GM23338 (cell line): ENCODE results near the gene MUTYH. TPM values are rescaled to one million over a fixed set of nuclear protein-coding genes. Genes with fewer than 3 reads are reported as not detected.

Experiments
- ATAC-seq: fragments of 200-7000 bp; cut with Tn5 transposase; 3 replicates; pipeline ENCODE4 v1.9.1; 2020
- DNase-seq: peaks from one replicate; pipeline ENCODE4 v3.0.0-alpha.2; 2015; ENCODE audit warnings: low spot score
- H2AFZ ChIP-seq: fragments of 200-600 bp; sonication (generic); 2 replicates; pipeline ENCODE4 v1.8.0; 2016; ENCODE audit warnings: antibody characterized with exemption, mild to moderate bottlenecking, moderate library complexity
- H3F3A ChIP-seq: fragments of 200-600 bp; sonication (generic); replicated peaks from 2 replicates; pipeline ENCODE4 v1.8.0; 2017; ENCODE audit warnings: antibody characterized with exemption, mixed run types, low read depth
- H3K27ac ChIP-seq: fragments of 200-600 bp; sonication (generic); 2 replicates; pipeline ENCODE4 v1.6.1; 2016; ENCODE audit warnings: low read depth
- H3K27me3 ChIP-seq: fragments of 200-600 bp; sonication (generic); 2 replicates; pipeline ENCODE4 v1.8.0; 2016; ENCODE audit warnings: mild to moderate bottlenecking, mixed run types, moderate library complexity; ENCODE audit not compliant: insufficient read depth
- H3K36me3 ChIP-seq: fragments of 200-600 bp; sonication (generic); 2 replicates; pipeline ENCODE4 v1.8.0; 2016; ENCODE audit warnings: mild to moderate bottlenecking; ENCODE audit not compliant: insufficient read depth
- H3K4me1 ChIP-seq: fragments of 200-600 bp; sonication (generic); 2 replicates; pipeline ENCODE4 v1.8.0; 2016; ENCODE audit warnings: mild to moderate bottlenecking, moderate library complexity; ENCODE audit not compliant: insufficient read depth
- H3K4me2 ChIP-seq: fragments of 200-600 bp; sonication (generic); 2 replicates; pipeline ENCODE4 v1.7.1; 2017; ENCODE audit warnings: mixed run types
- H3K4me3 ChIP-seq: fragments of 200-600 bp; sonication (generic); 2 replicates; pipeline ENCODE4 v1.6.1; 2016; ENCODE audit warnings: mixed run types
- H3K79me2 ChIP-seq: fragments of 200-600 bp; sonication (generic); replicated peaks from 2 replicates; pipeline ENCODE4 v1.8.0; 2017; ENCODE audit warnings: mild to moderate bottlenecking; ENCODE audit not compliant: insufficient read depth
- H3K9me2 ChIP-seq: fragments of 200-600 bp; sonication (generic); 2 replicates; pipeline ENCODE4 v1.8.0; 2017; ENCODE audit not compliant: insufficient read depth
- H4K20me1 ChIP-seq: fragments of 200-600 bp; sonication (generic); replicated peaks from 2 replicates; pipeline ENCODE4 v1.8.0; 2017; ENCODE audit warnings: mild to moderate bottlenecking; ENCODE audit not compliant: insufficient read depth
- H3K27ac Mint-ChIP-seq: 2 replicates; pipeline ENCODE4 v1.8.0; 2020; ENCODE audit warnings: inconsistent platforms, mild to moderate bottlenecking, moderate library complexity, mixed read lengths
- H3K27me3 Mint-ChIP-seq: 3 replicates; pipeline ENCODE4 v1.8.0; 2022; ENCODE audit warnings: low read depth, mild to moderate bottlenecking, moderate library complexity, mixed read lengths, inconsistent platforms; ENCODE audit not compliant: insufficient read depth, poor library complexity
- H3K36me3 Mint-ChIP-seq: 3 replicates; pipeline ENCODE4 v1.8.0; 2021; ENCODE audit warnings: low read depth, mild to moderate bottlenecking, inconsistent platforms, moderate library complexity, mixed read lengths
- H3K4me1 Mint-ChIP-seq: 3 replicates; pipeline ENCODE4 v1.8.0; 2020; ENCODE audit warnings: mild to moderate bottlenecking, inconsistent platforms, mixed read lengths
- H3K4me3 Mint-ChIP-seq: 3 replicates; pipeline ENCODE4 v1.8.0; 2021; ENCODE audit warnings: moderate library complexity, mild to moderate bottlenecking, inconsistent platforms, mixed read lengths
- H3K9me3 Mint-ChIP-seq: 3 replicates; pipeline ENCODE4 v1.8.0; 2020; ENCODE audit warnings: moderate library complexity, mild to moderate bottlenecking, inconsistent platforms, mixed read lengths
- CREB1 ChIP-seq: fragments of 250-450 bp; sonication (Bioruptor Pico); IDR thresholded peaks from 2 replicates; pipeline ENCODE4 v1.5.0; 2020; ENCODE audit warnings: low read depth, mild to moderate bottlenecking, moderate library complexity
- CTCF ChIP-seq, 2 experiments: fragments of 200-600 bp in 1 of 2; sonication (generic) in 1 of 2; conservative IDR thresholded peaks; 2 replicates each; pipeline versions ENCODE4 v1.5.1 to v1.6.1; 2016 to 2017; ENCODE audit warnings: antibody characterized with exemption in 2 of 2, low read depth in 2 of 2, mild to moderate bottlenecking in 2 of 2, moderate library complexity in 1 of 2
- ETS1 ChIP-seq: IDR thresholded peaks from 2 replicates; pipeline ENCODE4 v1.6.1; 2016; ENCODE audit warnings: antibody characterized with exemption
- EZH2 ChIP-seq: fragments of 200-600 bp; sonication (generic); IDR thresholded peaks from one replicate; pipeline ENCODE4 v1.8.0; 2017; ENCODE audit warnings: antibody characterized with exemption, mild to moderate bottlenecking, low read depth; ENCODE audit not compliant: unreplicated experiment
- EZH2phosphoT487 ChIP-seq: fragments of 200-600 bp; sonication (generic); IDR thresholded peaks from one replicate; pipeline ENCODE4 v1.8.1; 2018; ENCODE audit warnings: antibody characterized with exemption; ENCODE audit not compliant: unreplicated experiment
- JUNB ChIP-seq: IDR thresholded peaks from one replicate; pipeline ENCODE4 v1.6.1; 2016; ENCODE audit warnings: antibody characterized with exemption; ENCODE audit not compliant: unreplicated experiment
- NANOG ChIP-seq: IDR thresholded peaks from 2 replicates; pipeline ENCODE4 v1.6.1; 2016; ENCODE audit warnings: antibody characterized with exemption, borderline replicate concordance
- POLR2AphosphoS5 ChIP-seq: IDR thresholded peaks from 2 replicates; pipeline ENCODE4 v1.6.1; 2016; ENCODE audit warnings: antibody characterized with exemption, low read depth
- STAT1 ChIP-seq: IDR thresholded peaks from one replicate; pipeline ENCODE4 v1.6.1; 2016; ENCODE audit warnings: antibody characterized with exemption; ENCODE audit not compliant: unreplicated experiment
- ZNF114 ChIP-seq: fragments of 250-450 bp; sonication (Bioruptor Pico); IDR thresholded peaks from 2 replicates; pipeline ENCODE4 v1.5.0; 2020; ENCODE audit warnings: mild to moderate bottlenecking, moderate library complexity
- ZNF331 ChIP-seq: fragments of 250-450 bp; sonication (Bioruptor Pico); IDR thresholded peaks from 2 replicates; pipeline ENCODE4 v1.5.0; 2020; ENCODE audit warnings: low read depth, mild to moderate bottlenecking, moderate library complexity
- polyA plus RNA-seq: library from polyadenylated mRNA; unstranded; fragments of >200 nt; fragmentation: Nextera tagmentation; extraction: Ambion mirVana; gene quantifications from 2 replicates; pipeline ENCODE4 v1.2.1, GENCODE V29; 2016
- total RNA-seq: library from RNA; depleted of rRNA; stranded (reverse); fragments of >200 nt; shearing (Covaris generic); gene quantifications from 2 replicates; pipeline ENCODE4 v1.2.3, GENCODE V29; 2014
- TF ChIP-seq, protein P1 (sequence below): IDR thresholded peaks from one replicate; pipeline ENCODE4 v1.6.1; 2018; ENCODE audit warnings: antibody characterized with exemption; ENCODE audit not compliant: unreplicated experiment
- TF ChIP-seq, protein P2 (sequence below): fragments of 250-450 bp; sonication (Bioruptor Pico); IDR thresholded peaks from 2 replicates; pipeline ENCODE4 v1.5.0; 2020; ENCODE audit warnings: mild to moderate bottlenecking, moderate library complexity

MUTYH gene
- total and polyA plus RNA-seq, 2 experiments from 2014 or later: 47.9 to 67.4 TPM

- Histone ChIP-seq H3K4me2 (no peak overlapping the region), H4K20me1 (no peaks in the 10 kb centered on the region; the same call in 1 of the 2 replicates), H3K9me2 (no peaks in the 10 kb centered on the region), H3K4me1 (no peaks in the 10 kb centered on the region), H2AFZ (no peak overlapping the region), H3K27me3 (no peaks in the 10 kb centered on the region), H3K36me3 (no peaks in the 10 kb centered on the region), H3K79me2 (no peaks in the 10 kb centered on the region), H3F3A (no peaks in the 10 kb centered on the region), H3K27ac (no peak overlapping the region), H3K4me3 (no peak overlapping the region)
- no peaks in the 10 kb centered on the region for H3K9me3 Mint-ChIP-seq
- no peaks in the 10 kb centered on the region for H3K27me3 Mint-ChIP-seq
- ATAC-seq (no peak), DNase-seq (no peak)
- H3K4me3 Mint-ChIP-seq: no peak overlapping the region
- TF ChIP-seq ZNF331 (CRISPR knock-in tag): no peak
- no peak for TF ChIP-seq CREB1 (CRISPR knock-in tag)
- no peak for TF ChIP-seq ZNF114 (CRISPR knock-in tag)
- TF ChIP-seq, protein P1, sequence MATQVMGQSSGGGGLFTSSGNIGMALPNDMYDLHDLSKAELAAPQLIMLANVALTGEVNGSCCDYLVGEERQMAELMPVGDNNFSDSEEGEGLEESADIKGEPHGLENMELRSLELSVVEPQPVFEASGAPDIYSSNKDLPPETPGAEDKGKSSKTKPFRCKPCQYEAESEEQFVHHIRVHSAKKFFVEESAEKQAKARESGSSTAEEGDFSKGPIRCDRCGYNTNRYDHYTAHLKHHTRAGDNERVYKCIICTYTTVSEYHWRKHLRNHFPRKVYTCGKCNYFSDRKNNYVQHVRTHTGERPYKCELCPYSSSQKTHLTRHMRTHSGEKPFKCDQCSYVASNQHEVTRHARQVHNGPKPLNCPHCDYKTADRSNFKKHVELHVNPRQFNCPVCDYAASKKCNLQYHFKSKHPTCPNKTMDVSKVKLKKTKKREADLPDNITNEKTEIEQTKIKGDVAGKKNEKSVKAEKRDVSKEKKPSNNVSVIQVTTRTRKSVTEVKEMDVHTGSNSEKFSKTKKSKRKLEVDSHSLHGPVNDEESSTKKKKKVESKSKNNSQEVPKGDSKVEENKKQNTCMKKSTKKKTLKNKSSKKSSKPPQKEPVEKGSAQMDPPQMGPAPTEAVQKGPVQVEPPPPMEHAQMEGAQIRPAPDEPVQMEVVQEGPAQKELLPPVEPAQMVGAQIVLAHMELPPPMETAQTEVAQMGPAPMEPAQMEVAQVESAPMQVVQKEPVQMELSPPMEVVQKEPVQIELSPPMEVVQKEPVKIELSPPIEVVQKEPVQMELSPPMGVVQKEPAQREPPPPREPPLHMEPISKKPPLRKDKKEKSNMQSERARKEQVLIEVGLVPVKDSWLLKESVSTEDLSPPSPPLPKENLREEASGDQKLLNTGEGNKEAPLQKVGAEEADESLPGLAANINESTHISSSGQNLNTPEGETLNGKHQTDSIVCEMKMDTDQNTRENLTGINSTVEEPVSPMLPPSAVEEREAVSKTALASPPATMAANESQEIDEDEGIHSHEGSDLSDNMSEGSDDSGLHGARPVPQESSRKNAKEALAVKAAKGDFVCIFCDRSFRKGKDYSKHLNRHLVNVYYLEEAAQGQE: no peak
- TF ChIP-seq EZH2: no peak
- no peak for TF ChIP-seq STAT1
- TF ChIP-seq POLR2AphosphoS5: no peak
- no peak for TF ChIP-seq NANOG
- TF ChIP-seq, protein P2, sequence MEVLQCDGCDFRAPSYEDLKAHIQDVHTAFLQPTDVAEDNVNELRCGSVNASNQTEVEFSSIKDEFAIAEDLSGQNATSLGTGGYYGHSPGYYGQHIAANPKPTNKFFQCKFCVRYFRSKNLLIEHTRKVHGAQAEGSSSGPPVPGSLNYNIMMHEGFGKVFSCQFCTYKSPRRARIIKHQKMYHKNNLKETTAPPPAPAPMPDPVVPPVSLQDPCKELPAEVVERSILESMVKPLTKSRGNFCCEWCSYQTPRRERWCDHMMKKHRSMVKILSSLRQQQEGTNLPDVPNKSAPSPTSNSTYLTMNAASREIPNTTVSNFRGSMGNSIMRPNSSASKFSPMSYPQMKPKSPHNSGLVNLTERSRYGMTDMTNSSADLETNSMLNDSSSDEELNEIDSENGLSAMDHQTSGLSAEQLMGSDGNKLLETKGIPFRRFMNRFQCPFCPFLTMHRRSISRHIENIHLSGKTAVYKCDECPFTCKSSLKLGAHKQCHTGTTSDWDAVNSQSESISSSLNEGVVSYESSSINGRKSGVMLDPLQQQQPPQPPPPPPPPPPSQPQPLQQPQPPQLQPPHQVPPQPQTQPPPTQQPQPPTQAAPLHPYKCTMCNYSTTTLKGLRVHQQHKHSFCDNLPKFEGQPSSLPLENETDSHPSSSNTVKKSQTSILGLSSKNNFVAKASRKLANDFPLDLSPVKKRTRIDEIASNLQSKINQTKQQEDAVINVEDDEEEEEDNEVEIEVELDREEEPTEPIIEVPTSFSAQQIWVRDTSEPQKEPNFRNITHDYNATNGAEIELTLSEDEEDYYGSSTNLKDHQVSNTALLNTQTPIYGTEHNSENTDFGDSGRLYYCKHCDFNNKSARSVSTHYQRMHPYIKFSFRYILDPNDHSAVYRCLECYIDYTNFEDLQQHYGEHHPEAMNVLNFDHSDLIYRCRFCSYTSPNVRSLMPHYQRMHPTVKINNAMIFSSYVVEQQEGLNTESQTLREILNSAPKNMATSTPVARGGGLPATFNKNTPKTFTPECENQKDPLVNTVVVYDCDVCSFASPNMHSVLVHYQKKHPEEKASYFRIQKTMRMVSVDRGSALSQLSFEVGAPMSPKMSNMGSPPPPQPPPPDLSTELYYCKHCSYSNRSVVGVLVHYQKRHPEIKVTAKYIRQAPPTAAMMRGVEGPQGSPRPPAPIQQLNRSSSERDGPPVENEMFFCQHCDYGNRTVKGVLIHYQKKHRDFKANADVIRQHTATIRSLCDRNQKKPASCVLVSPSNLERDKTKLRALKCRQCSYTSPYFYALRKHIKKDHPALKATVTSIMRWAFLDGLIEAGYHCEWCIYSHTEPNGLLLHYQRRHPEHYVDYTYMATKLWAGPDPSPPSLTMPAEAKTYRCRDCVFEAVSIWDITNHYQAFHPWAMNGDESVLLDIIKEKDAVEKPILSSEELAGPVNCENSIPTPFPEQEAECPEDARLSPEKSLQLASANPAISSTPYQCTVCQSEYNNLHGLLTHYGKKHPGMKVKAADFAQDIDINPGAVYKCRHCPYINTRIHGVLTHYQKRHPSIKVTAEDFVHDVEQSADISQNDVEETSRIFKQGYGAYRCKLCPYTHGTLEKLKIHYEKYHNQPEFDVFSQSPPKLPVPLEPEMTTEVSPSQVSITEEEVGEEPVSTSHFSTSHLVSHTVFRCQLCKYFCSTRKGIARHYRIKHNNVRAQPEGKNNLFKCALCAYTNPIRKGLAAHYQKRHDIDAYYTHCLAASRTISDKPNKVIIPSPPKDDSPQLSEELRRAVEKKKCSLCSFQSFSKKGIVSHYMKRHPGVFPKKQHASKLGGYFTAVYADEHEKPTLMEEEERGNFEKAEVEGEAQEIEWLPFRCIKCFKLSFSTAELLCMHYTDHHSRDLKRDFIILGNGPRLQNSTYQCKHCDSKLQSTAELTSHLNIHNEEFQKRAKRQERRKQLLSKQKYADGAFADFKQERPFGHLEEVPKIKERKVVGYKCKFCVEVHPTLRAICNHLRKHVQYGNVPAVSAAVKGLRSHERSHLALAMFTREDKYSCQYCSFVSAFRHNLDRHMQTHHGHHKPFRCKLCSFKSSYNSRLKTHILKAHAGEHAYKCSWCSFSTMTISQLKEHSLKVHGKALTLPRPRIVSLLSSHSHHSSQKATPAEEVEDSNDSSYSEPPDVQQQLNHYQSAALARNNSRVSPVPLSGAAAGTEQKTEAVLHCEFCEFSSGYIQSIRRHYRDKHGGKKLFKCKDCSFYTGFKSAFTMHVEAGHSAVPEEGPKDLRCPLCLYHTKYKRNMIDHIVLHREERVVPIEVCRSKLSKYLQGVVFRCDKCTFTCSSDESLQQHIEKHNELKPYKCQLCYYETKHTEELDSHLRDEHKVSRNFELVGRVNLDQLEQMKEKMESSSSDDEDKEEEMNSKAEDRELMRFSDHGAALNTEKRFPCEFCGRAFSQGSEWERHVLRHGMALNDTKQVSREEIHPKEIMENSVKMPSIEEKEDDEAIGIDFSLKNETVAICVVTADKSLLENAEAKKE (CRISPR knock-in tag): no peak
- no peak for TF ChIP-seq CTCF (conservative IDR thresholded peaks at IDR 0.05; ENCODE audit: low read depth in 2 of 2)
- TF ChIP-seq EZH2phosphoT487: no peak
- TF ChIP-seq JUNB: no peak
- no peak for TF ChIP-seq ETS1
- no peaks in the 10 kb centered on the region for H3K36me3 Mint-ChIP-seq
- H3K27ac Mint-ChIP-seq: no peak overlapping the region
- no peaks in the 10 kb centered on the region for H3K4me1 Mint-ChIP-seq
Measured at GRCh38 chr1:45380730-45381129, 40.5 kb upstream of the MUTYH start.
